BLaER1 treated with 17β-estradiol and CSF1 and Interleukin-3, amounts not matched to agents 10 nM and 100 nM (cell line): Measurements from ENCODE around the gene LRRC10B.

Source experiments
- H3K27ac ChIP-seq, 11 experiments: shearing (Covaris generic); formaldehyde crosslinking; 2 replicates each; pipeline ENCODE4 v1.8.1; 2022
- H3K27me3 ChIP-seq, 11 experiments: shearing (Covaris generic); formaldehyde crosslinking; 2 replicates each; pipeline ENCODE4 v1.8.1; 2022
- H3K36me3 ChIP-seq, 11 experiments: shearing (Covaris generic); formaldehyde crosslinking; 2 replicates each; pipeline ENCODE4 v1.8.1; 2022
- H3K4me1 ChIP-seq, 10 experiments: shearing (Covaris generic); formaldehyde crosslinking; 2 replicates each; pipeline ENCODE4 v1.8.1; 2022
- H3K4me2 ChIP-seq, 11 experiments: shearing (Covaris generic); formaldehyde crosslinking; 2 replicates each; pipeline ENCODE4 v1.8.1; 2022
- H3K4me3 ChIP-seq, 10 experiments: shearing (Covaris generic); formaldehyde crosslinking; 2 replicates each; pipeline ENCODE4 v1.8.1; 2022
- H3K9ac ChIP-seq, 11 experiments: shearing (Covaris generic); formaldehyde crosslinking; 2 replicates each; pipeline ENCODE4 v1.8.1; 2022
- H3K9me3 ChIP-seq, 11 experiments: shearing (Covaris generic); formaldehyde crosslinking; replicated peaks in 1 of 11; 2 replicates each; pipeline ENCODE4 v1.8.1; 2022
- H4K20me1 ChIP-seq, 11 experiments: shearing (Covaris generic); formaldehyde crosslinking; 2 replicates each; pipeline ENCODE4 v1.8.1; 2022
- Cebpa-rat ChIP-seq, 11 experiments: shearing (Covaris generic); IDR thresholded peaks; 2 replicates each; pipeline ENCODE4 v1.8.1; 2022

Gene LRRC10B

GRCh38 chr11:61540528-61540927 lies 32.0 kb downstream of the LRRC10B start:
- Histone ChIP-seq H3K9ac (no peak overlapping the region), H3K4me2 (peak overlapping the region in 2 of 11 experiments; percentile 7 to 11; a peak in 1 of 22 replicates), H3K9me3 (no peaks in the 10 kb centered on the region), H3K27me3 (no peaks in the 10 kb centered on the region), H4K20me1 (peaks cover 0 to 20% (median 0%) of the 10 kb centered on the region in 11 experiments; a peak in 4 of 22 replicates), H3K4me3 (no peak overlapping the region), H3K27ac (no peak overlapping the region), H3K4me1 (peaks cover 26 to 49% (median 45%) of the 10 kb centered on the region in 10 experiments), H3K36me3 (no peaks in the 10 kb centered on the region)
- no peak for TF ChIP-seq Cebpa-rat (IDR thresholded peaks at IDR 0.05)

GRCh38 chr11:61541598-61541997 lies 33.0 kb downstream of the LRRC10B start:
- H3K27ac ChIP-seq = no peak overlapping the region
- no peak overlapping the region for H3K4me3 ChIP-seq
- TF ChIP-seq Cebpa-rat (IDR thresholded peaks at IDR 0.05) = no peak
- peaks cover 0 to 14% (median 0%) of the 10 kb centered on the region in 11 experiments; a peak in 4 of 22 replicates for H4K20me1 ChIP-seq
- H3K9ac ChIP-seq = peak overlapping the region in 2 of 11 experiments; percentile 18 to 22; a peak in 2 of 22 replicates
- no peaks in the 10 kb centered on the region for H3K9me3 ChIP-seq
- H3K4me1 ChIP-seq = peaks cover 26 to 54% (median 45%) of the 10 kb centered on the region in 10 experiments
- no peaks in the 10 kb centered on the region for H3K27me3 ChIP-seq
- H3K4me2 ChIP-seq = peak overlapping the region; percentile 67 to 85 (median 73)
- H3K36me3 ChIP-seq = no peaks in the 10 kb centered on the region

GRCh38 chr11:61542024-61542461 lies 33.5 kb downstream of the LRRC10B start:
- H3K27ac ChIP-seq = no peak overlapping the region
- peaks cover 26 to 54% (median 45%) of the 10 kb centered on the region in 10 experiments for H3K4me1 ChIP-seq
- peaks cover 0 to 9% (median 0%) of the 10 kb centered on the region in 11 experiments; a peak in 4 of 22 replicates for H4K20me1 ChIP-seq
- no peaks in the 10 kb centered on the region for H3K36me3 ChIP-seq
- no peaks in the 10 kb centered on the region for H3K9me3 ChIP-seq
- no peak for TF ChIP-seq Cebpa-rat (IDR thresholded peaks at IDR 0.05)
- H3K9ac ChIP-seq = peak overlapping the region in 5 of 11 experiments; percentile 5 to 29 (median 19); a peak in 3 of 22 replicates
- H3K4me2 ChIP-seq = peak overlapping the region; percentile 67 to 85 (median 73)
- peaks cover 0 to 1% (median 0%) of the 10 kb centered on the region in 11 experiments; a peak in 2 of 22 replicates for H3K27me3 ChIP-seq
- no peak overlapping the region for H3K4me3 ChIP-seq

- peaks cover 0 to 8% (median 6%) of the 10 kb centered on the region in 11 experiments; a peak in 5 of 22 replicates for H3K27me3 ChIP-seq
- H3K9ac ChIP-seq = peak overlapping the region in 2 of 11 experiments; percentile 22 to 29; a peak in 1 of 22 replicates
- no peak for TF ChIP-seq Cebpa-rat (IDR thresholded peaks at IDR 0.05)
- H3K36me3 ChIP-seq = no peaks in the 10 kb centered on the region
- peak overlapping the region; percentile 67 to 85 (median 73) for H3K4me2 ChIP-seq
- no peaks in the 10 kb centered on the region for H3K9me3 ChIP-seq
- peaks cover 0 to 9% (median 0%) of the 10 kb centered on the region in 11 experiments; a peak in 5 of 22 replicates for H4K20me1 ChIP-seq
- no peak overlapping the region for H3K27ac ChIP-seq
- no peak overlapping the region for H3K4me3 ChIP-seq
- peaks cover 26 to 57% (median 45%) of the 10 kb centered on the region in 10 experiments for H3K4me1 ChIP-seq
Measured at GRCh38 chr11:61542705-61543104, 34.2 kb downstream of the LRRC10B start.

- no peak for TF ChIP-seq Cebpa-rat (IDR thresholded peaks at IDR 0.05)
- Histone ChIP-seq H3K9me3 (no peaks in the 10 kb centered on the region), H4K20me1 (peaks cover 0 to 19% (median 0%) of the 10 kb centered on the region in 11 experiments; a peak in 6 of 22 replicates), H3K27me3 (peaks cover 0 to 14% (median 6%) of the 10 kb centered on the region in 11 experiments; a peak in 6 of 22 replicates), H3K9ac (no peak overlapping the region), H3K4me2 (peak overlapping the region; percentile 40 to 85 (median 73); a peak in 20 of 22 replicates), H3K4me3 (no peak overlapping the region), H3K27ac (no peak overlapping the region), H3K36me3 (no peaks in the 10 kb centered on the region), H3K4me1 (peaks cover 26 to 57% (median 45%) of the 10 kb centered on the region in 10 experiments)
Measured at GRCh38 chr11:61543606-61544306, 35.2 kb downstream of the LRRC10B start.

GRCh38 chr11:61544466-61544865 lies 35.9 kb downstream of the LRRC10B start:
- no peak overlapping the region for H3K9ac ChIP-seq
- no peaks in the 10 kb centered on the region for H3K36me3 ChIP-seq
- no peak overlapping the region for H3K4me3 ChIP-seq
- peaks cover 0 to 26% (median 0%) of the 10 kb centered on the region in 11 experiments; a peak in 6 of 22 replicates for H4K20me1 ChIP-seq
- H3K27ac ChIP-seq = no peak overlapping the region
- H3K4me2 ChIP-seq = peak overlapping the region; percentile 40 to 85 (median 73)
- TF ChIP-seq Cebpa-rat (IDR thresholded peaks at IDR 0.05) = no peak
- H3K9me3 ChIP-seq = no peaks in the 10 kb centered on the region
- H3K27me3 ChIP-seq = peaks cover 0 to 18% (median 7%) of the 10 kb centered on the region in 11 experiments; a peak in 9 of 22 replicates
- peaks cover 26 to 57% (median 45%) of the 10 kb centered on the region in 10 experiments for H3K4me1 ChIP-seq

GRCh38 chr11:61545341-61545740 lies 36.8 kb downstream of the LRRC10B start:
- H3K4me2 ChIP-seq = peak overlapping the region in 10 of 11 experiments; percentile 40 to 85 (median 76); a peak in 18 of 22 replicates
- H3K27ac ChIP-seq = no peak overlapping the region
- H3K4me3 ChIP-seq = no peak overlapping the region
- no peaks in the 10 kb centered on the region for H3K9me3 ChIP-seq
- peaks cover 0 to 35% (median 0%) of the 10 kb centered on the region in 11 experiments; a peak in 6 of 22 replicates for H4K20me1 ChIP-seq
- peaks cover 26 to 57% (median 45%) of the 10 kb centered on the region in 10 experiments for H3K4me1 ChIP-seq
- TF ChIP-seq Cebpa-rat (IDR thresholded peaks at IDR 0.05) = no peak
- peaks cover 0 to 23% (median 8%) of the 10 kb centered on the region in 11 experiments; a peak in 10 of 22 replicates for H3K27me3 ChIP-seq
- no peaks in the 10 kb centered on the region for H3K36me3 ChIP-seq
- no peak overlapping the region for H3K9ac ChIP-seq

- peak overlapping the region in 5 of 11 experiments; percentile 65 to 85 (median 78); a peak in 4 of 22 replicates for H3K4me2 ChIP-seq
- peaks cover 0 to 41% (median 0%) of the 10 kb centered on the region in 11 experiments; a peak in 6 of 22 replicates for H4K20me1 ChIP-seq
- H3K9me3 ChIP-seq = no peaks in the 10 kb centered on the region
- no peak overlapping the region for H3K4me3 ChIP-seq
- H3K27me3 ChIP-seq = peaks cover 0 to 29% (median 10%) of the 10 kb centered on the region in 11 experiments; a peak in 14 of 22 replicates
- TF ChIP-seq Cebpa-rat (IDR thresholded peaks at IDR 0.05) = no peak
- peaks cover 26 to 51% (median 42%) of the 10 kb centered on the region in 10 experiments for H3K4me1 ChIP-seq
- no peak overlapping the region for H3K9ac ChIP-seq
- no peak overlapping the region for H3K27ac ChIP-seq
- H3K36me3 ChIP-seq = no peaks in the 10 kb centered on the region
Measured at GRCh38 chr11:61545921-61546320, 37.4 kb downstream of the LRRC10B start.

- no peaks in the 10 kb centered on the region for H3K36me3 ChIP-seq
- no peak for TF ChIP-seq Cebpa-rat (IDR thresholded peaks at IDR 0.05)
- peaks cover 5 to 36% (median 18%) of the 10 kb centered on the region in 11 experiments; a peak in 19 of 22 replicates for H3K27me3 ChIP-seq
- H3K4me3 ChIP-seq = no peak overlapping the region
- H3K27ac ChIP-seq = no peak overlapping the region
- H3K9ac ChIP-seq = no peak overlapping the region
- H4K20me1 ChIP-seq = peaks cover 0 to 48% (median 0%) of the 10 kb centered on the region in 11 experiments; a peak in 7 of 22 replicates
- H3K9me3 ChIP-seq = no peaks in the 10 kb centered on the region
- peaks cover 25 to 47% (median 38%) of the 10 kb centered on the region in 10 experiments for H3K4me1 ChIP-seq
- no peak overlapping the region for H3K4me2 ChIP-seq
Measured at GRCh38 chr11:61546663-61547062, 38.1 kb downstream of the LRRC10B start.
